Dedifferentiated amniotic fluid mesenchymal stem cell (primary cell): ENCODE results near the gene PITPNB.

ENCODE experiments used
- DNase-seq: peaks from one replicate; pipeline ENCODE4 v3.0.0-alpha.2; 2016; ENCODE audit errors: extremely low spot score

Gene PITPNB

DNA sequence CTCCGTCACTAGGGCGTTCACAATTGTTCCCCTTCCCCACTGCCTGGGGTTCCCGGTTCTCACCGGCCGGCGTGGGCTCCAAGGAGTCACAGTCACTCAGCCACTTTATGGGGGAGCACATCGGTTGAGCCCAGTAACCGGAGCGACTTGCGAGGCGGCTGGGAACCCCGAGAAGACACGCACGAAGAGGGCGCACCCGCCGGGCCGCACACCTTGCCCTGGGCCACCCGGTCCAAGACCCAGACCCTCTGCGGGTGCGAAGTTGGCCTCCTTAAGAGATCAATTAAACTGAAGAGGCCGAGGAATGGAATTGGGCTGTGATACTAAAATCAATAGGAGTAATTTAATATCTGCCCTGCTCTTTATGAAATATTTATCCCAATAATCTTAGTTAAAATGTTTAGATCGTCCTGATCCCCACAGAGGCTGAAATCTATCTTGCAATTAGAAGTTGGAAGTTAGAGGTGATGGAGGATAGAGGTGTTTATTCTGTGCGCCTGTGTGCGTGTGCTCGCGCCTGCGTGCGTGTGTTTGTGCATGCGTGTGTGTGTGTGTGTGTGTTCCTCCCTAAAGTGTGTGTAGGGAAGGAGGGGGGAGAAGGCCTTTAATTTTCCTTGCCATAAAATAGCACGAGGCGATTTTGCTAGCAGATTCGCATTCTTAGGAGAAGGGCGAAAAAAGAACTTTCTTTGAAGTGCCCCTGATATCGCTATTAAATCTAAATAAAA, 116.5 kb downstream of the PITPNB start:
- no peak for DNase-seq
